OCI-LY7 (cell line): ENCODE measurements around the gene TLR7.

ENCODE experiments used
- EZH2phosphoT487 ChIP-seq: fragments of 200-600 bp; sonication (generic); IDR thresholded peaks from 2 replicates; pipeline ENCODE4 v1.6.1; 2018; ENCODE audit warnings: low read depth, borderline replicate concordance, mild to moderate bottlenecking, mixed run types, antibody characterized with exemption, low read length, moderate library complexity, mixed read lengths
- TF ChIP-seq, protein P1 (sequence below): fragments of 200-600 bp; sonication (generic); conservative IDR thresholded peaks from 2 replicates; pipeline ENCODE4 v1.5.1; 2014; ENCODE audit warnings: mild to moderate bottlenecking, antibody characterized with exemption, low read length, moderate library complexity, mixed read lengths

DNA sequence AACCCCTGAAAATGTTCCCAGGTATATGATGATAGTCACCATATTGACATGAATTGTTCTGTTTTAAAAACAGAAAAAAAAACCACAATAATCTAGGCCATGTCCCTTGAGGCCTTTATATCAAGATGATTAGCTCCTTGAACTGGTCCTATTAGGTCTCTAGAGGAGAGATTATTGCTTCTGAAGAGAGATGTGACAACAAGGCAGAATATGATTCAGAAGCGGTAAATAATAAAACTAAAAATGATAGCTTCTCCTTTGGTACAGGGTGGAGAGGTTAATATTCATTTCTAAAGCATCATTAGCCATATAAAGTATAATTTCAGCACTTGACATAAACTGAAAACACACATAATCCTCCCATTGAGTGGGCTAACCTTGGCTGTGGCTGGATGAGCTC, 65.4 kb downstream of the TLR7 start:
- TF ChIP-seq, protein P1, sequence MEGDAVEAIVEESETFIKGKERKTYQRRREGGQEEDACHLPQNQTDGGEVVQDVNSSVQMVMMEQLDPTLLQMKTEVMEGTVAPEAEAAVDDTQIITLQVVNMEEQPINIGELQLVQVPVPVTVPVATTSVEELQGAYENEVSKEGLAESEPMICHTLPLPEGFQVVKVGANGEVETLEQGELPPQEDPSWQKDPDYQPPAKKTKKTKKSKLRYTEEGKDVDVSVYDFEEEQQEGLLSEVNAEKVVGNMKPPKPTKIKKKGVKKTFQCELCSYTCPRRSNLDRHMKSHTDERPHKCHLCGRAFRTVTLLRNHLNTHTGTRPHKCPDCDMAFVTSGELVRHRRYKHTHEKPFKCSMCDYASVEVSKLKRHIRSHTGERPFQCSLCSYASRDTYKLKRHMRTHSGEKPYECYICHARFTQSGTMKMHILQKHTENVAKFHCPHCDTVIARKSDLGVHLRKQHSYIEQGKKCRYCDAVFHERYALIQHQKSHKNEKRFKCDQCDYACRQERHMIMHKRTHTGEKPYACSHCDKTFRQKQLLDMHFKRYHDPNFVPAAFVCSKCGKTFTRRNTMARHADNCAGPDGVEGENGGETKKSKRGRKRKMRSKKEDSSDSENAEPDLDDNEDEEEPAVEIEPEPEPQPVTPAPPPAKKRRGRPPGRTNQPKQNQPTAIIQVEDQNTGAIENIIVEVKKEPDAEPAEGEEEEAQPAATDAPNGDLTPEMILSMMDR: no peak
- TF ChIP-seq EZH2phosphoT487: no peak
